Stimulated activated effector memory CD8-positive, alpha-beta T cell treated with anti-CD3 and anti-CD28 coated beads, Interleukin-12 subunit alpha, Interleukin-12 subunit beta, amount 100 ng/mL, for 72 hours (primary cell): ENCODE results near the gene GNAL.

Experiments
- ATAC-seq: fragments of 150-1000 bp; cut with Tn5 transposase; 2 replicates; pipeline ENCODE4 v1.10.0; 2021
- DNase-seq, 2 donors: peaks; one replicate each; pipeline ENCODE4 v3.0.0; 2021 to 2022; ENCODE audit warnings: low spot score in 2 of 2
- H3K27ac Mint-ChIP-seq: one replicate; pipeline ENCODE4 v1.8.0; 2022; ENCODE audit warnings: mild to moderate bottlenecking, mixed read lengths
- H3K36me3 Mint-ChIP-seq: one replicate; pipeline ENCODE4 v1.8.0; 2022; ENCODE audit warnings: mild to moderate bottlenecking, mixed read lengths
- H3K4me1 Mint-ChIP-seq: one replicate; pipeline ENCODE4 v1.8.0; 2022; ENCODE audit warnings: mixed read lengths
- H3K4me3 Mint-ChIP-seq: one replicate; pipeline ENCODE4 v1.8.0; 2022; ENCODE audit warnings: mild to moderate bottlenecking, mixed read lengths
- H3K9me3 Mint-ChIP-seq: one replicate; pipeline ENCODE4 v1.8.0; 2022; ENCODE audit warnings: mixed read lengths

Gene GNAL

GRCh38 chr18:11866329-11866728, 177.3 kb downstream of the GNAL start:
- Mint-ChIP-seq H3K36me3 (no peaks in the 10 kb centered on the region), H3K4me1 (peaks cover 3% of the 10 kb centered on the region), H3K4me3 (no peak overlapping the region)

GRCh38 chr18:11866764-11867163, 177.7 kb downstream of the GNAL start:
- Mint-ChIP-seq H3K9me3 (no peaks in the 10 kb centered on the region), H3K36me3 (no peaks in the 10 kb centered on the region), H3K4me1 (peaks cover 6% of the 10 kb centered on the region), H3K4me3 (no peak overlapping the region), H3K27ac (no peak overlapping the region)
- ATAC-seq (peak; percentile 24), DNase-seq (no peak)

More at GRCh38 chr18:11866329-11866728, 177.3 kb downstream of the GNAL start:
- ATAC-seq (no peak), DNase-seq (no peak)
- H3K9me3 Mint-ChIP-seq, result no peaks in the 10 kb centered on the region
- no peak overlapping the region for H3K27ac Mint-ChIP-seq

- Mint-ChIP-seq H3K9me3 (no peaks in the 10 kb centered on the region), H3K4me1 (peaks cover 6% of the 10 kb centered on the region), H3K27ac (no peak overlapping the region), H3K4me3 (no peak overlapping the region), H3K36me3 (no peaks in the 10 kb centered on the region)
- ATAC-seq (no peak), DNase-seq (no peak)
These were observed 179.2 kb downstream of the GNAL start for GRCh38 chr18:11868230-11868629.

- ATAC-seq (no peak), DNase-seq (no peak)
- Mint-ChIP-seq H3K4me1 (peaks cover 6% of the 10 kb centered on the region), H3K36me3 (no peaks in the 10 kb centered on the region), H3K4me3 (no peak overlapping the region), H3K9me3 (no peaks in the 10 kb centered on the region), H3K27ac (no peak overlapping the region)
These were observed 182.4 kb downstream of the GNAL start for GRCh38 chr18:11871501-11871900.

- ATAC-seq (no peak), DNase-seq (no peak)
- Mint-ChIP-seq H3K36me3 (no peaks in the 10 kb centered on the region), H3K9me3 (no peaks in the 10 kb centered on the region), H3K4me1 (peaks cover 6% of the 10 kb centered on the region), H3K27ac (no peak overlapping the region), H3K4me3 (no peak overlapping the region)
These were observed 183.5 kb downstream of the GNAL start for GRCh38 chr18:11872479-11873136.

GRCh38 chr18:11873670-11874340, 184.7 kb downstream of the GNAL start:
- H3K9me3 Mint-ChIP-seq, result no peaks in the 10 kb centered on the region
- ATAC-seq, result no peak
- no peak for DNase-seq
- H3K4me1 Mint-ChIP-seq, result peaks cover 6% of the 10 kb centered on the region
- H3K4me3 Mint-ChIP-seq, result no peak overlapping the region
- H3K36me3 Mint-ChIP-seq, result no peaks in the 10 kb centered on the region
- H3K27ac Mint-ChIP-seq, result no peak overlapping the region

GRCh38 chr18:11874676-11875075, 185.6 kb downstream of the GNAL start:
- DNase-seq (no peak), ATAC-seq (peak; percentile 16)
- Mint-ChIP-seq H3K4me3 (no peak overlapping the region), H3K27ac (no peak overlapping the region), H3K4me1 (peaks cover 6% of the 10 kb centered on the region), H3K36me3 (no peaks in the 10 kb centered on the region), H3K9me3 (no peaks in the 10 kb centered on the region)

GRCh38 chr18:11877497-11878135, 188.6 kb downstream of the GNAL start:
- H3K9me3 Mint-ChIP-seq, result no peaks in the 10 kb centered on the region

GRCh38 chr18:11880586-11881304, 191.7 kb downstream of the GNAL start:
- Mint-ChIP-seq H3K4me3 (no peak overlapping the region), H3K27ac (peak overlapping the region; percentile 23), H3K4me1 (no peaks in the 10 kb centered on the region), H3K9me3 (no peaks in the 10 kb centered on the region), H3K36me3 (peaks cover 24% of the 10 kb centered on the region)
- ATAC-seq (no peak), DNase-seq (no peak)

More at GRCh38 chr18:11877497-11878135, 188.6 kb downstream of the GNAL start:
- Mint-ChIP-seq H3K4me1 (no peaks in the 10 kb centered on the region), H3K27ac (no peak overlapping the region), H3K4me3 (no peak overlapping the region), H3K36me3 (peaks cover 7% of the 10 kb centered on the region)
- ATAC-seq, result no peak
- no peak for DNase-seq

- peaks cover 40% of the 10 kb centered on the region for H3K36me3 Mint-ChIP-seq
- DNase-seq, result no peak
- peaks cover 2% of the 10 kb centered on the region for H3K4me1 Mint-ChIP-seq
- ATAC-seq, result no peak
- H3K9me3 Mint-ChIP-seq, result no peaks in the 10 kb centered on the region
- H3K4me3 Mint-ChIP-seq, result no peak overlapping the region
- H3K27ac Mint-ChIP-seq, result no peak overlapping the region
These were observed 193.6 kb downstream of the GNAL start for GRCh38 chr18:11882636-11883035.

GRCh38 chr18:11883153-11883552, 194.1 kb downstream of the GNAL start:
- Mint-ChIP-seq H3K4me3 (no peak overlapping the region), H3K27ac (peak overlapping the region; percentile 24), H3K9me3 (no peaks in the 10 kb centered on the region), H3K4me1 (peaks cover 6% of the 10 kb centered on the region), H3K36me3 (peaks cover 45% of the 10 kb centered on the region)
- ATAC-seq, result no peak
- no peak for DNase-seq

- H3K27ac Mint-ChIP-seq, result peak overlapping the region; percentile 81
- peaks cover 6% of the 10 kb centered on the region for H3K4me1 Mint-ChIP-seq
- no peak overlapping the region for H3K4me3 Mint-ChIP-seq
- no peaks in the 10 kb centered on the region for H3K9me3 Mint-ChIP-seq
- ATAC-seq (no peak), DNase-seq (no peak)
- H3K36me3 Mint-ChIP-seq, result peaks cover 50% of the 10 kb centered on the region
These were observed 195.4 kb downstream of the GNAL start for GRCh38 chr18:11884396-11885030.

GRCh38 chr18:11885278-11885947, 196.3 kb downstream of the GNAL start:
- peaks cover 6% of the 10 kb centered on the region for H3K4me1 Mint-ChIP-seq
- DNase-seq (no peak), ATAC-seq (no peak)
- H3K4me3 Mint-ChIP-seq, result no peak overlapping the region
- H3K9me3 Mint-ChIP-seq, result no peaks in the 10 kb centered on the region
- H3K27ac Mint-ChIP-seq, result no peak overlapping the region
- peaks cover 59% of the 10 kb centered on the region for H3K36me3 Mint-ChIP-seq

GRCh38 chr18:11886577-11887110, 197.6 kb downstream of the GNAL start:
- Mint-ChIP-seq H3K4me3 (no peak overlapping the region), H3K27ac (no peak overlapping the region), H3K9me3 (no peaks in the 10 kb centered on the region), H3K36me3 (peaks cover 72% of the 10 kb centered on the region), H3K4me1 (peaks cover 6% of the 10 kb centered on the region)
- DNase-seq (no peak), ATAC-seq (no peak)
